GM12892 (cell line): ENCODE results near the gene EFCAB8.

ENCODE experiments used
- POLR2A ChIP-seq: IDR thresholded peaks from 2 replicates; pipeline ENCODE4 v1.6.1; 2011; ENCODE audit warnings: low read depth, low read length, control low read depth
- POLR2AphosphoS5 ChIP-seq: IDR thresholded peaks from 2 replicates; pipeline ENCODE4 v1.6.1; 2011; ENCODE audit warnings: low read depth, low read length, control low read depth

- no peak for TF ChIP-seq POLR2A
- no peak for TF ChIP-seq POLR2AphosphoS5
Observed at GRCh38 chr20:32980990-32981389, 122.3 kb downstream of the EFCAB8 start.
